SK-N-SH treated with all-trans-retinoic acid at 6 μM for 48 hours (cell line): ENCODE data around the gene PACSIN2.

Source experiments
- ATAC-seq: fragments of 200-7000 bp; cut with Tn5 transposase; 3 replicates; pipeline ENCODE4 v1.9.1; 2020; ENCODE audit warnings: mild to moderate bottlenecking, moderate library complexity
- BACH2 ChIP-seq: fragments of 250-450 bp; sonication (Bioruptor Pico); IDR thresholded peaks from 2 replicates; pipeline ENCODE4 v1.9.0; 2021; ENCODE audit warnings: mild to moderate bottlenecking, borderline replicate concordance
- CREB5 ChIP-seq: fragments of 250-450 bp; sonication (Bioruptor Pico); IDR thresholded peaks from 2 replicates; pipeline ENCODE4 v1.5.1; 2020; ENCODE audit warnings: low read depth, mild to moderate bottlenecking, moderate library complexity
- CSDC2 ChIP-seq: fragments of 250-450 bp; sonication (Bioruptor Pico); IDR thresholded peaks from 2 replicates; pipeline ENCODE4 v1.5.0; 2020; ENCODE audit warnings: mild to moderate bottlenecking, moderate library complexity
- CSRNP3 ChIP-seq: fragments of 250-450 bp; sonication (Bioruptor Pico); IDR thresholded peaks from 2 replicates; pipeline ENCODE4 v1.5.1; 2021; ENCODE audit warnings: mild to moderate bottlenecking, moderate library complexity
- GLIS3 ChIP-seq: fragments of 250-450 bp; sonication (Bioruptor Pico); IDR thresholded peaks from 2 replicates; pipeline ENCODE4 v1.5.0; 2020; ENCODE audit warnings: mild to moderate bottlenecking, moderate library complexity
- ISL1 ChIP-seq: fragments of 250-450 bp; sonication (Bioruptor Pico); IDR thresholded peaks from 2 replicates; pipeline ENCODE4 v2.1.2; 2022; ENCODE audit warnings: mild to moderate bottlenecking, moderate library complexity
- OSR1 ChIP-seq: fragments of 250-450 bp; sonication (Bioruptor Pico); IDR thresholded peaks from 2 replicates; pipeline ENCODE4 v1.8.0; 2022; ENCODE audit warnings: moderate library complexity, mild to moderate bottlenecking, inconsistent platforms
- PATZ1 ChIP-seq: fragments of 250-450 bp; sonication (Bioruptor Pico); IDR thresholded peaks from 2 replicates; pipeline ENCODE4 v1.8.0; 2020; ENCODE audit warnings: mild to moderate bottlenecking, moderate library complexity, borderline replicate concordance
- POU6F1 ChIP-seq: fragments of 250-450 bp; sonication (Bioruptor Pico); IDR thresholded peaks from 2 replicates; pipeline ENCODE4 v1.8.0; 2021; ENCODE audit warnings: low read depth, mild to moderate bottlenecking, moderate library complexity, borderline replicate concordance
- RARB ChIP-seq: fragments of 250-450 bp; sonication (Bioruptor Pico); IDR thresholded peaks from 2 replicates; pipeline ENCODE4 v1.8.0; 2021; ENCODE audit warnings: mild to moderate bottlenecking, moderate library complexity
- SNAI2 ChIP-seq: fragments of 250-450 bp; sonication (Bioruptor Pico); IDR thresholded peaks from 2 replicates; pipeline ENCODE4 v1.5.0; 2020; ENCODE audit warnings: mild to moderate bottlenecking, moderate library complexity
- TOX ChIP-seq: fragments of 250-450 bp; sonication (Bioruptor Pico); IDR thresholded peaks from 2 replicates; pipeline ENCODE4 v1.8.0; 2021; ENCODE audit warnings: mild to moderate bottlenecking, moderate library complexity, borderline replicate concordance
- TSHZ2 ChIP-seq: fragments of 250-450 bp; sonication (Bioruptor Pico); IDR thresholded peaks from 2 replicates; pipeline ENCODE4 v1.5.0; 2020; ENCODE audit warnings: mild to moderate bottlenecking, moderate library complexity
- ZC3H10 ChIP-seq: fragments of 250-450 bp; sonication (Bioruptor Pico); IDR thresholded peaks from 2 replicates; pipeline ENCODE4 v1.5.1; 2021; ENCODE audit warnings: mild to moderate bottlenecking, moderate library complexity
- ZFP3 ChIP-seq: fragments of 250-450 bp; sonication (Bioruptor Pico); IDR thresholded peaks from 2 replicates; pipeline ENCODE4 v1.5.0; 2020; ENCODE audit warnings: mild to moderate bottlenecking, moderate library complexity
- ZNF565 ChIP-seq: fragments of 450-650 bp; formaldehyde crosslinking; conservative IDR thresholded peaks from 2 replicates; pipeline ENCODE4 v1.5.0; 2020; ENCODE audit warnings: low read depth, mild to moderate bottlenecking, moderate library complexity
- ZNF8 ChIP-seq: fragments of 450-650 bp; formaldehyde crosslinking; IDR thresholded peaks from 2 replicates; pipeline ENCODE4 v1.5.0; 2020; ENCODE audit warnings: mild to moderate bottlenecking, moderate library complexity

The PACSIN2 gene

GRCh38 chr22:42830161-42830560, 184.8 kb downstream of the PACSIN2 start:
- no peak for ATAC-seq
- TF ChIP-seq OSR1 (CRISPR knock-in tag), result no peak
- no peak for TF ChIP-seq BACH2 (CRISPR knock-in tag)
- TF ChIP-seq GLIS3 (CRISPR knock-in tag), result no peak
- TF ChIP-seq CSDC2 (CRISPR knock-in tag), result no peak
- TF ChIP-seq ZFP3 (CRISPR knock-in tag), result no peak
- TF ChIP-seq RARB, result no peak
- TF ChIP-seq SNAI2 (CRISPR knock-in tag), result no peak
- no peak for TF ChIP-seq POU6F1 (CRISPR knock-in tag)
- no peak for TF ChIP-seq TSHZ2 (CRISPR knock-in tag)
- no peak for TF ChIP-seq TOX (CRISPR knock-in tag)
- TF ChIP-seq CSRNP3 (CRISPR knock-in tag), result no peak

GRCh38 chr22:42829302-42829701, 185.6 kb downstream of the PACSIN2 start:
- no peak for ATAC-seq
- TF ChIP-seq GLIS3 (CRISPR knock-in tag) (no peak), TSHZ2 (CRISPR knock-in tag) (no peak), SNAI2 (CRISPR knock-in tag) (no peak), TOX (CRISPR knock-in tag) (no peak), ISL1 (no peak), ZNF565 (CRISPR knock-in tag) (no peak), CREB5 (no peak), ZNF8 (no peak), PATZ1 (no peak), POU6F1 (CRISPR knock-in tag) (no peak), CSRNP3 (CRISPR knock-in tag) (no peak), ZC3H10 (CRISPR knock-in tag) (no peak), OSR1 (CRISPR knock-in tag) (no peak), CSDC2 (CRISPR knock-in tag) (no peak)
- TF ChIP-seq, all 23 proteins: peak for 0
